NT2/D1 (cell line): Measurements from ENCODE around the gene CRISP1.

Experiments
- SUZ12 ChIP-seq: IDR thresholded peaks from 2 replicates; pipeline ENCODE4 v1.6.1; 2011; ENCODE audit not compliant: insufficient read length, insufficient read depth; ENCODE audit errors: extremely low read depth
- YY1 ChIP-seq: IDR thresholded peaks from 2 replicates; pipeline ENCODE4 v1.6.1; 2011; ENCODE audit not compliant: insufficient read length, insufficient read depth
- ZNF274 ChIP-seq: IDR thresholded peaks from 2 replicates; pipeline ENCODE4 v1.6.1; 2011; ENCODE audit warnings: mild to moderate bottlenecking, low read depth, low read length

- TF ChIP-seq ZNF274 (no peak), YY1 (no peak), SUZ12 (no peak)
Observed at GRCh38 chr6:49833386-49833785, 32.9 kb downstream of the CRISP1 start.
